HT1080 (cell line): ENCODE results near the gene BHLHA15. TPM values are rescaled to one million over a fixed set of nuclear protein-coding genes. Genes with fewer than 3 reads are reported as not detected.
A peak's percentile ranks its signal among the peaks of the same experiment; 100 is the strongest.

ENCODE experiments used
- DNase-seq: peaks from one replicate; pipeline ENCODE4 v3.0.0-alpha.2; 2015; ENCODE audit warnings: low read depth
- total RNA-seq: library from RNA; depleted of rRNA; stranded (reverse); fragments of >200 nt; shearing (Covaris generic); gene quantifications from 2 replicates; pipeline ENCODE4 v1.2.3, GENCODE V29; 2014; rRNA removed

The BHLHA15 gene
- total RNA-seq, 1 experiment from 2014 or later, result not detected

DNA sequence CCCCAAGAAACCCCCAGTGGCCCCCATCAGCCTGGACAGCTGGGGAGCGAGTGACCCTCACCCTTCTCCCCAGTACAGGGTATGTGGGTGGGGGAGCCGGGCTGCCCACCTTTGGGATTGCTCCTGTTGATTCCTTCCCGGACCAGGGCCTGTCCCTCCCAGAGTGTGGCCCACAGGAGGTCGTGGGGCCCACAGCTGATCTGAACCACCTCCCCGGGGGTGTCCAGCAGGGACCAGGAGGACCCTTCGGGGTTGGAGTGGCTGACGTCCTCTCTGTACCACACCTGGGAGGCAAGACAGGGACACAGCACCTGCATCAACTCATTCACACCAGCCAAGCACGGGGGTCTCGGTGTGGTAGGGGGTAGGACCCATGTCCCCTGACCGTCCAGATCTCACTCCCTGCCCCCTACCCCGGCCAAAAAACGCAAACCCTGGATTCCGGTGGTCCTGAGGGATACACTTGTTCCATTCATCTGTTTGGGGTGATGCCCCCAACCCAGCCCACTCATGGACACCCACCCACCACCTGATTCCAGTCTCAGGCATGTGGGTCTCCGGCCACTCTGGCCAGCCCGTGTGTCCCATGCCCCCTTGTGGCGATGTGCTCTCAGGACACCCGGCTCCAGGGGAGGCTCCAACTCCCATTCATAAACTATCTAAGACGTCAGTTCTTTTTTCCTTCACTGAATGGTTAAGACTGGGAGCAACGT is 29.9 kb downstream of the BHLHA15 start:
- DNase-seq, result peak; percentile 30

DNA sequence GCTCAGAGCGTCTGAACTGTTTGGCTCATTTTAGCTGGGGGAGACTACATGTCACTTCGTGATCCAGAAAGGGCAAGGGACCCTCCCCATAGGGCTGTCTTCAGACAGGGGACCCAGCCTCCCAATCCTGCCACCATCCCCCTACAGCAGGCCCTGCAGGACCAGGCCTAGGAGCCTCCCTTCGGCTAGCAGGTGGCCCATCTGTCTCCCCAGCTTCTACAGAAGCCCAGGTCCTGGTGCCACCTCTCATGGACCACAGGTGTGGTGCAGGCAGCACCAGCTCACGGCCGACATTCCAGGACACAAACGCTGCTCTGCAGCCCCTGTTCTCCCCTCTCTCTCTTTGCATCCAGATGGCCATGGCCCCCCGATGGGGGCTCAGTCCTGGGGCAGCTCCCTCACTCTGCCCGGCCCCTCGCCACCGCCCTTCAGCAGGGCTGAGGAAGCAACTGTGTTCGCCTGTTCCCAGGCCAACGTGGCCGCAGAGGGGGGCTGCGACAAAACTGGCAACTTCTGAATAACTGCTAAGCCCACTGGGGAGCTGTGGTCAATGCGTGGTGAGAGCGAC is 30.5 kb downstream of the BHLHA15 start:
- DNase-seq, result no peak

DNA sequence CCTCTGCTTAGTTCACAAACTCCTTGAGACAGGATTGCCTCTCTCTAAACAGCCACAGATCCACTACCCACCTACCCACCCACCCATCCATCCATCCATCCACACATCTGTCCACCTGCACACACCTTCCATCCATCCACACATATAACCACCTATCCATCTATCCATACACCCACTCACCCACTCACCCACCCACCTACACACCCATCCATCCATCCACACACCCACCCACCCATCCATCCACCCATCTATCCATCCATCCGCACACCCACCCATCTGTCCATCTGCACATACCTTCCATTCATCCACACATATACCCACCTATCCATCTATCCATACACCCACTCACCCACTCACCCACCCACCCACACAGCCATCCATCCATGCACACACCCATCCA is 31.1 kb downstream of the BHLHA15 start:
- DNase-seq, result no peak

GRCh38 chr7:98242934-98243333 is 31.7 kb downstream of the BHLHA15 start:
- DNase-seq, result no peak

GRCh38 chr7:98244871-98245270 is 33.6 kb downstream of the BHLHA15 start:
- DNase-seq, result no peak

DNA sequence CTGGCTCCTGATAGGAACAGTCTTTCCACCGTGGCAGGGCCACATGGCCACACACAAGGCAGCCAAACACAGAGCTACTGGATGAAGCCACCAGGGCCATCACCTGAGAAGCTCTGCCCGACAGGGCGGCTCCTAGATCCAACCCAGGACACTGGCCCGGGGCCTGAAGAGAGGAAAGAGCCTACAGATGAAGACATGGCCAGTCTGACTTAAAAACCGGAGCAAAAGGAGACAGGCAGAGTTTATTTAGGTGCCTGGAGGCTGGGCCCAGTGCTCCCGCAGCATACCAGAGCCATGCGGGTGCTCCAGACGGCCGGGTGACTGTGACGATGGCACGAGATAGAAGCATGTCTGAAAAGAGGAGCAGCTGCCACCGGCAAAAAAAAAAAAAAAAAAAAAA is 36.9 kb downstream of the BHLHA15 start:
- DNase-seq, result no peak

- DNase-seq, result peak; percentile 41
These were observed 37.9 kb downstream of the BHLHA15 start for GRCh38 chr7:98249106-98249505.

GRCh38 chr7:98250789-98251188 is 39.5 kb downstream of the BHLHA15 start:
- no peak for DNase-seq

- DNase-seq, result no peak
These were observed 40.0 kb downstream of the BHLHA15 start for GRCh38 chr7:98251231-98251600.

GRCh38 chr7:98251601-98252424 is 40.6 kb downstream of the BHLHA15 start, which contains the start of gene TECPR1:
Gene TECPR1 (minus strand): TSS chr7:98252232. CDS start chr7:98246146, 6,086 bp downstream.
- DNase-seq, result peak; percentile 87

GRCh38 chr7:98252425-98253054 is 41.3 kb downstream of the BHLHA15 start:
- DNase-seq, result no peak

DNA sequence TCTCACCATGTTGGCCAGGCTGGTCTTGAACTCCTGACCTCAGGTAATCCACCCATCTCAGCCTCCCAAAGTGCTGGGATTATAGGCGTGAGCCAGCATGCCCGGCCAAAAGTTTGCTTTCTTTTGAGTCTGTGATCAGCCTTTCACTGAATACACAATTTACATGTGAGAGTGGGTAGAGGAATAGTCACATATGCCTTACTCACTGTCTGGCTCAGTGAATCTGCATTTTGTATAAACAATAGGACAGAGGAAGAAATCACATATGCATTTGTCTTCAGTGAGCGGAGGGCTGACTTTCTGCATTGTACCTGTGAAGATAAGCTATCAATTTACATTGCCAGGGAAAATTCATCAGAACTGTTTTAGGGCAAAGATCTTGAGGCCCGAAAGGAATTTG is 43.3 kb downstream of the BHLHA15 start:
- DNase-seq, result no peak

DNA sequence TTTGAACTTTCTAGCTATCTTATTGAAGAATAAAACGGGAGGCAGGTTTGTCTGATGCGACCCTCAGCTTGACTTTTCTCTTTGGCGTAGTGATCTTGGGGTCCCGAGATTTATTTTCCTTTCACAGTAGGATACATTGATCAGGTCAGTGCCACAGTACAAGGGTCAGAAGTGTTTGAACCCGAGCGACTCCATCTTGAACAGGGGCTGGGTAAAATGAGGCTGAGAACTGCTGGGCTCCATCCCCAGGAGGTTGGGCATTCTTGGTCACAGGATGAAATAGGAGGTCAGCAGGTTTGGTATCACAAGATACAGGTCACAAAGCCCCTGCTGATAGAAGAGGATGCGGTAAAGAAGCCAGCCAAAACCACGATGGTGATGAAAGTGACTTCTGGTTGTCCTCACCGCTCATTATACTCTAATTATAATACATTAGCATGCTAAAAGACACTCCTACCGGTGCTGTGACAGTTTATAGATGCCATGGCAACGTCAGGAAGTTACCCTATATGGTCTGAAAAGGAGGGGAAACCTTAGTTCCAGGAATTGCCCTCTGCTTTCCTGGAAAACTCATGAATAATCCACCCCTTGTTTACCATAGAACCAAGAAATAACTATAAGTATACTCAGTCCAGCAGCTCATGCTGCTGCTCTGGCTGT is 43.8 kb downstream of the BHLHA15 start:
- DNase-seq, result no peak

GRCh38 chr7:98256431-98256830 is 45.2 kb downstream of the BHLHA15 start:
- no peak for DNase-seq

DNA sequence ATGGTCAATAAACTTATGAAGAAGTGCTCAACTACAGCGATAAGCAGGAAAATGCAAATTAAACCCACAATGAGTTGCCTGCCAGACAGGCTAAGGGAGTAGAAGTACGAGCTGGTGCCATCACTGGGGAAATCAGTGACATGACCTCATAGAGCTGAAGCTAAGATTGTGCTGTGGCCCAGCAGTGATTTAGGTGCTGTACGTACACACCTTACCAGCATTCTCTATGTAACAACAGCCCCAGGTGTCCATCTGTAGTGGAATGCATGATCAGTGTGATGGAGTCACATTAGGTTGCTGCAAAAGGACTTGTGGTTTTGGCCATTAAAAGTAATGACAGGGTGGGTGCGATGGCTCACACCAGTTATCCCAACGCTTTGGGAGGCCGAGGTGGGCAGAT is 46.5 kb downstream of the BHLHA15 start:
- no peak for DNase-seq

Other genes starting within 250 kb of the BHLHA15 start
- not detected in 2 replicates for gene OCM2, start 221.2 kb upstream of the BHLHA15 start, total RNA-seq
- gene LMTK2, start 104.6 kb upstream of the BHLHA15 start, total RNA-seq, result 7.1 and 8.0 TPM in 2 replicates
- 16.4 and 17.0 TPM in 2 replicates for gene TECPR1, start 40.8 kb downstream of the BHLHA15 start, total RNA-seq
- gene BRI3, start 70.2 kb downstream of the BHLHA15 start, total RNA-seq, result 86.4 and 131 TPM in 2 replicates
- gene BAIAP2L1, start 189.7 kb downstream of the BHLHA15 start, total RNA-seq, result 7.3 and 11.1 TPM in 2 replicates